CD14-positive monocyte (primary cell): ENCODE data around the gene EFCC1. TPM values are rescaled to one million over a fixed set of nuclear protein-coding genes. Genes with fewer than 3 reads are reported as not detected.

Experiments
- DNase-seq, 3 donors: peaks; one replicate each; pipeline ENCODE4 v3.0.0-alpha.2; 2011 to 2022
- H2AFZ ChIP-seq: 2 replicates; pipeline ENCODE4 v1.6.0; 2012; ENCODE audit warnings: mild to moderate bottlenecking, low read depth, low read length, inconsistent platforms; ENCODE audit not compliant: insufficient read depth, poor library complexity, severe bottlenecking
- H3K27ac ChIP-seq, 2 donors: 1 replicate in 1 of 2; 2 replicates in 1 of 2; pipeline ENCODE4 v1.5.1; 2012 to 2013; ENCODE audit warnings: low read length in 2 of 2, control low read depth in 1 of 2, inconsistent platforms in 1 of 2, low read depth in 1 of 2, mild to moderate bottlenecking in 1 of 2
- H3K27me3 ChIP-seq, 2 donors: one replicate each; pipeline versions ENCODE4 v1.6.0 to v1.6.1; 2011 to 2013; ENCODE audit warnings: low read length in 2 of 2; ENCODE audit not compliant: control insufficient read depth in 2 of 2, insufficient read depth in 2 of 2
- H3K36me3 ChIP-seq, 2 donors: replicated peaks in 1 of 2; 1 replicate in 1 of 2; 2 replicates in 1 of 2; pipeline versions ENCODE4 v1.5.1 to v1.6.1; 2012 to 2013; ENCODE audit warnings: low read length in 2 of 2, control low read depth in 1 of 2, inconsistent platforms in 1 of 2, mild to moderate bottlenecking in 1 of 2; ENCODE audit not compliant: insufficient read depth in 2 of 2, control insufficient read depth in 1 of 2
- H3K4me1 ChIP-seq, 2 donors: 1 replicate in 1 of 2; 2 replicates in 1 of 2; pipeline versions ENCODE4 v1.5.1 to v1.6.1; 2012 to 2013; ENCODE audit warnings: low read length in 2 of 2, control low read depth in 1 of 2, inconsistent platforms in 1 of 2, mild to moderate bottlenecking in 1 of 2, moderate library complexity in 1 of 2; ENCODE audit not compliant: insufficient read depth in 2 of 2, control insufficient read depth in 1 of 2
- H3K4me2 ChIP-seq: replicated peaks from 2 replicates; pipeline ENCODE3; 2012; ENCODE audit warnings: low read length, moderate library complexity, mild to moderate bottlenecking; ENCODE audit not compliant: poor library complexity, severe bottlenecking; ENCODE audit errors: extremely low read depth
- H3K4me3 ChIP-seq, 3 experiments: fragments of 200-600 bp in 1 of 3; sonication (generic) in 1 of 3; replicated peaks in 1 of 3; 1 replicate in 2 of 3; 2 replicates in 1 of 3; pipeline ENCODE4 v1.5.1; 2011 to 2013; ENCODE audit warnings: low read length in 3 of 3, mild to moderate bottlenecking in 3 of 3, control low read depth in 2 of 3, low read depth in 2 of 3, inconsistent platforms in 1 of 3, moderate library complexity in 1 of 3
- H3K79me2 ChIP-seq: 2 replicates; pipeline ENCODE4 v1.6.0; 2012; ENCODE audit warnings: mild to moderate bottlenecking, control low read depth, inconsistent platforms, low read length, moderate library complexity; ENCODE audit not compliant: insufficient read depth
- H3K9ac ChIP-seq: 2 replicates; pipeline ENCODE4 v1.6.0; 2017; ENCODE audit warnings: low read length, mild to moderate bottlenecking; ENCODE audit not compliant: insufficient read depth, poor library complexity, severe bottlenecking
- H3K9me3 ChIP-seq, 2 donors: replicated peaks in 1 of 2; 1 replicate in 1 of 2; 2 replicates in 1 of 2; pipeline versions ENCODE4 v1.5.1 to v1.6.1; 2012 to 2013; ENCODE audit warnings: low read length in 2 of 2, control low read depth in 1 of 2; ENCODE audit not compliant: control insufficient read depth in 1 of 2, insufficient read depth in 1 of 2
- H4K20me1 ChIP-seq: 2 replicates; pipeline ENCODE4 v1.6.0; 2012; ENCODE audit warnings: mild to moderate bottlenecking, low read length, control low read depth, moderate library complexity; ENCODE audit not compliant: insufficient read depth
- H3K27ac Mint-ChIP-seq, 7 donors: one replicate each; pipeline ENCODE4 v1.8.0; 2020; ENCODE audit warnings: mild to moderate bottlenecking in 7 of 7, mixed read lengths in 7 of 7, moderate library complexity in 6 of 7, inconsistent platforms in 2 of 7
- H3K27me3 Mint-ChIP-seq, 3 donors: one replicate each; pipeline ENCODE4 v1.8.0; 2021 to 2022; ENCODE audit warnings: low read depth in 3 of 3, mild to moderate bottlenecking in 3 of 3, mixed read lengths in 3 of 3, moderate library complexity in 3 of 3, inconsistent platforms in 1 of 3
- H3K36me3 Mint-ChIP-seq, 2 donors: one replicate each; pipeline ENCODE4 v1.8.0; 2020; ENCODE audit warnings: mixed read lengths in 2 of 2, inconsistent platforms in 1 of 2, mild to moderate bottlenecking in 1 of 2
- H3K4me1 Mint-ChIP-seq: one replicate; pipeline ENCODE4 v1.8.0; 2020; ENCODE audit warnings: mild to moderate bottlenecking, mixed read lengths
- H3K4me3 Mint-ChIP-seq, 2 donors: one replicate each; pipeline ENCODE4 v1.8.0; 2020; ENCODE audit warnings: mild to moderate bottlenecking in 2 of 2, mixed read lengths in 2 of 2, moderate library complexity in 1 of 2
- H3K9me3 Mint-ChIP-seq, 7 donors: one replicate each; pipeline ENCODE4 v1.8.0; 2020 to 2022; ENCODE audit warnings: mixed read lengths in 7 of 7, mild to moderate bottlenecking in 6 of 7, moderate library complexity in 6 of 7, inconsistent platforms in 2 of 7
- CTCF ChIP-seq: fragments of 200-600 bp; IDR thresholded peaks from one replicate; pipeline ENCODE4 v1.8.0; 2022; ENCODE audit warnings: antibody characterized with exemption, mild to moderate bottlenecking
- WGBS: methylation state at CpG from one replicate; pipeline ENCODE4 v1.1.5; 2013; ENCODE audit warnings: missing lambda C conversion rate; ENCODE audit not compliant: insufficient coverage; 5-methylcytosine and 5-hydroxymethylcytosine counted together
- intact Hi-C, 2 donors: fragments of 100-400 bp; cut with micrococcal nuclease; formaldehyde crosslinking; loops; one replicate each; pipeline versions ENCODE4 v1.15.0 to v1.15.1; 2023
- polyA plus RNA-seq, 3 donors: library from polyadenylated mRNA; depleted of rRNA in 1 of 3; unstranded in 2 of 3; stranded (reverse) in 1 of 3; fragments of 300-500 nt in 2 of 3; fragments of >200 nt in 1 of 3; fragmentation: Illumina TruSeq in 2 of 3; gene quantifications; 1 replicate in 2 of 3; 2 replicates in 1 of 3; pipeline ENCODE4 v1.2.3, GENCODE V29; 2012 to 2021

Gene EFCC1
- polyA plus RNA-seq, 3 donors = 0.11 to 0.15 TPM; not detected in 1

- H4K20me1 ChIP-seq = no peaks in the 10 kb centered on the region
- no peaks in the 10 kb centered on the region for H3K79me2 ChIP-seq
- H3K4me1 ChIP-seq = no peaks in the 10 kb centered on the region
- no peaks in the 10 kb centered on the region for H3K36me3 ChIP-seq
- TF ChIP-seq CTCF = no peak
- peaks cover 4 to 22% (median 16%) of the 10 kb centered on the region in 3 donors for H3K27me3 Mint-ChIP-seq
- H3K36me3 Mint-ChIP-seq = no peaks in the 10 kb centered on the region
- no peak overlapping the region for H3K9ac ChIP-seq
- no peak overlapping the region for H3K4me3 Mint-ChIP-seq
- H3K4me1 Mint-ChIP-seq = peaks cover 4% of the 10 kb centered on the region
- H3K27ac Mint-ChIP-seq = peak overlapping the region in 1 of 7 donors; percentile 51
- intact Hi-C loops = no loop called here
- no peak overlapping the region for H2AFZ ChIP-seq
- no peak overlapping the region for H3K4me2 ChIP-seq
- no peak for DNase-seq
- H3K27ac ChIP-seq = no peak overlapping the region
- H3K27me3 ChIP-seq = peaks cover 0 to 7% of the 10 kb centered on the region in 2 donors
- H3K9me3 Mint-ChIP-seq = peaks cover 0 to 2% (median 0%) of the 10 kb centered on the region in 7 donors
- no peak overlapping the region for H3K4me3 ChIP-seq
- WGBS = 94% methylated on average over 4 of the region's 10 CpGs
- H3K9me3 ChIP-seq = no peaks in the 10 kb centered on the region
These were observed 37.2 kb downstream of the EFCC1 start for GRCh38 chr3:129038121-129038855.

- no peak for DNase-seq
- no peak for TF ChIP-seq CTCF
- peaks cover 0 to 8% (median 4%) of the 10 kb centered on the region in 7 donors for H3K9me3 Mint-ChIP-seq
- Histone ChIP-seq H3K27me3 (peaks cover 0 to 15% of the 10 kb centered on the region in 2 donors), H3K4me1 (no peaks in the 10 kb centered on the region), H4K20me1 (no peaks in the 10 kb centered on the region), H3K4me2 (no peak overlapping the region), H3K9me3 (no peaks in the 10 kb centered on the region), H2AFZ (peak overlapping the region; percentile 35), H3K9ac (no peak overlapping the region), H3K36me3 (no peaks in the 10 kb centered on the region), H3K27ac (no peak overlapping the region), H3K4me3 (no peak overlapping the region), H3K79me2 (no peaks in the 10 kb centered on the region)
- H3K27me3 Mint-ChIP-seq = peaks cover 13 to 29% (median 23%) of the 10 kb centered on the region in 3 donors
- 56% methylated on average over 12 of the region's 14 CpGs for WGBS
- no peak overlapping the region for H3K27ac Mint-ChIP-seq
- H3K4me1 Mint-ChIP-seq = peaks cover 4% of the 10 kb centered on the region
- H3K36me3 Mint-ChIP-seq = no peaks in the 10 kb centered on the region
- intact Hi-C loops = no loop called here
- no peak overlapping the region for H3K4me3 Mint-ChIP-seq
These were observed 38.4 kb downstream of the EFCC1 start for GRCh38 chr3:129039271-129040038.
